HG03521 (cell line): ENCODE measurements around the gene VAV2.

ENCODE experiments used
- ATAC-seq: cut with Tn5 transposase; IDR thresholded peaks from one replicate; pipeline ENCODE4 v1.9.1; 2021; ENCODE audit warnings: mild to moderate bottlenecking, moderate library complexity; ENCODE audit not compliant: unreplicated experiment

VAV2 gene

DNA sequence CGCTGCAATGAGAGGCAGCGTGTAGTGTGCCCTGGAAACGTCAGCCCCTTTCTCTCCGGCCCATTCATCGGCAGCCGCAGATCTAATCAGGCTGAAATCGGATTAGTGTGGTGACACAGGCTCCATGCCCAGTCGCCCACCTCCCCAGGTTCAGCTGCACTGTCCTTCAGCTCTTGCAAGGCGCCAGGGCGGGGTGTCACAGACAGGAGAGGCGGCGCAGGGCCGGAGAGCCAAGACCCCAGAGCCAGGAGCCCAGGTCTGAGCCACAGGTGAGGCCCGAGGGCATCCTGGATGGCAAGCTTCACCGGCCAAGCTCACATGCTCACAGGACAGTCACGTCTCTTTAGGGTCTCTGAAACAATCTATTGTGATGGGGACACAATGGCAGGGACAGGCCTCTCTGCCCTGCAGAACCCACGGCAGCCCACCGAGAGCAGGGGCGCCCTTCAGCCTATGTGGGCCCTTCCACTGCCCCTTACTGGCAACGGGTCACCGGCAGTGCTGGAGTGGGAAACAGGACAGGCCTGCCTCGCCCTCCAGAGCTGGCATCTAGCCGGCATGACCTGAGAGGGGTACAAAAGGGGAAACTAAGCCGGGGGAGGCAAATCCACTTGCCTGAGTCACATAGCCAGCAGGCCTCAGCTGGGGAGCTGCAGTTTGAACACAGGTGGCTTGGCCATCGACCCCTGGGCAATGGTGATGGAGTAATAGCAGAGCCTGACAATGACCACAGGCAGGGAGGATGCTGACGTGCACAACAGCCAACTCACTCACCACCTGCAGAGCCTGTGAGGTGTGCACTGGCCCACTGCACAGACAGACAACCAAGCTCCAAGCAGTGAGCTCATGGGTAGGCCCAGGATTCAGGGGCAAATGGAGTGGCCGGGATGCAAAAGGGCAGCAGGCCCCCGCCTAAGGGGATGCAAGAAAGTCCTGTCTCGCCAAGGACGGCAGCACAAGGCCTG is 48.1 kb downstream of the VAV2 start:
- no peak for ATAC-seq

DNA sequence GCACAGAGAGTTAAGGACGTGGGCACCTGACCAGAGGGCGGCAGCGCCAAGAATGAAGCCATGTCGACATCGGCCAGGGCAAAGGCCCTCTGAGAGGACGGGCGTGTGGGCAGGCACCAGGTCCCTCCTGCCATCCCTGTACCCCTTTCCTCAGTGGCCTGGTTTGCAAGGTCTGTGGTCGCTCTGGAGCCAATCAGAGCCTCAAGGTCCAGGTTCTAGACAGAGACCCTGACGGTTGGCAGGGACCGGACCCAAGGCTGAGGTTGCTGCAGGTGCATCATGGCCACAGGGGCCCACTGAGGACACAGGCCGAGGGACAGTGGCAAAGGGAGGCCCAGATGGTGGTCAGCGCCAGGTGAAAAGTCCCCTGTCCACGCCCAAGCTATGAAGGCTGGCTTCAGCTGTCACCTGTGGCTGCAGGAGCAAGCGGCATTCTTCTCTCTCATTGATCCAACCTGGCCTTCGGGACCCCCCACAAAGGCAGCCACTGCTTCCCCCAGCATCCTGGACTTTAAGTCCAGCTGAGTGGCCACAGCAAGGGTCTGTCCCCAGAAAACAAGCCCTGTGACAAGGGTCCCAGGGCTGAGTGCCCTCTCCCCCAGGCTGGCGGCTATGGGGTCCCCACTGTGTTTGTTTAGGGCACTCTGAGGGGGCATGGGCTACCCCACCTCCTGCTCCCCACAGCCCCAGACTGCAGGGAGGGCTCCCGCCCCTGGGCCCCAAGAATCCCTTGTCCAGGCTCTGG is 48.9 kb downstream of the VAV2 start:
- ATAC-seq = no peak

DNA sequence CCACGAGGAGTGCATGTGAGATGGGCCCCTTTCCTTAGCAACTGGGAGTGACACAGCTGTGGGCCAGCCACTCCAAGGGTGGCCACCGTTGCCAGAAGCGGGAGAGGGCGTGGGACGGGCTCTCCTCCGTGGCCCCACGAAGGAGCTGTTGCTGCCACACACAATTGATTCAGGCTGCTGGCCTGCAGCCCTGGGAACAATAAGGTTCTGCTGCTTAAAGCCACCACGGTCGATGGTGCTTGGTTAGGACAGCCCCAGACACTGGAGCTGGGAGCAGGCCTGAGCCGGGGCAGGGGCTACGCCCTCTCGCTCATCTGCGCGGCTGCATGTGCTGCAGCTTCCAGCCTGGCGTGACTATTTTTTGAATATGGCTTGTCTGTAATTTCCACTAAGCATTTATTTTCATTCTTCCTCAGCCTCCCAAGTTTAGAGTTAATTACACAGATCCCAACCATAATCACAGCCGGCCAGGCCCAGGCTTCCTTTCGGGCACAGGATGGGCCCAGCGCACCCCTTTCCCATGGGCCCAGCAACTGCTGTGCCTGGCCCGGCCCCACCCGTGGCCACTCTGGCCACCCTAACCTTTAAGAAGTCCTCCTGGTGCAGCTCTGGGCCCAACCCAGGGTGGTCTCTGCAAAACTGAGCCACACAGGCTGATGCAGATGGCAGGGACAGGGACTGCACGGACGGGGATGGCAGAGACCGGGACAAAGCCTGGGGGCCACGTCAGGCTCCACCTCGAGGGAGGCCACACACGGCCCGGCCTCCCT is 49.7 kb downstream of the VAV2 start:
- no peak for ATAC-seq

DNA sequence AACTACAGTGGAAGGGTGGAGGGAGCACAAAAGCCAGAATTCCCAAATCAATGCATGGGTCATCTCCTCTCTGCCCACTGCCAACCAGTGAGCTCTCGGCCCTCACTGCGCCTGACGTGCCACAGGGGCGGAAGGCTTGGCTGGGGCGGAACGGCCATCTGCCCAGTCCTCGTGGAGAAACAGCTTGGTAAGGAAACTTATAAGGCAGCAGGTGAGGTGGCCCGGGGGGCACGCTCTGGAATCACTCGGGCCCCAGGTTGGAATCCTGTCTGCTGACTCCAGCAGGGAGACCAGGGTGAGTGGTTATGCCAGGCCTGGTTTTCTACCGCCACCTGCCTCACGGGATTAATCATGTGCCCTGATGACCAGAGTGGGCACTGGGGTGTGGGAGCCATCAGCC is 52.3 kb downstream of the VAV2 start:
- ATAC-seq = no peak

DNA sequence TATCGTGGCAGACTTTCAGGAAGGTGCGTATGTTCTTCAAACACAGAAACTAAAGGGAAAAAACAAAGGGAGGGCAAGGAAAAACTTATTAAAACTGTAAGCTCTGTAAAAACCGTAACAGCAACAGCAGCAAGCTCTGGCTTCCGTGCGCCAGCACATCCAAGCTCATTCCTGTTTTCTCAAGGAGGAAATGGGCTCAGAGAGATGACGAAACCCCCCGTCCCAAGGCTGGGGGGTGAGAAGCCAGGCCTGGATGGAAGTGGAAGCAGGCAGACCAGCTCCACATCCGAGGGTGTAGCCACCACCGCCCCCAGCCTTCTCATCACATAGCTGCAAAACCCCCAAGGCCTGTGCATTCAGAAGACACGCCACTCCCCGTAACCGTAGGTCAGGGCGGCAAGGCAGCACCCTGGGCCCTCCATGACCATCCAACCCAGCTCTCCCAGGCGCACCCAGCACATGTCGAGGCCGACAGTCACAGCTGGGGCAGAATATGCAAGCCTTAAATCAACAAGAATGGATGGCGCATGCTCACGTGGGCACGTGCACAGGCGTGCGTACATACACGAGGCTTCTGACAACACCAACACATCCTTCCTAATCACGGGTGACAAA is 52.8 kb downstream of the VAV2 start:
- ATAC-seq = no peak

DNA sequence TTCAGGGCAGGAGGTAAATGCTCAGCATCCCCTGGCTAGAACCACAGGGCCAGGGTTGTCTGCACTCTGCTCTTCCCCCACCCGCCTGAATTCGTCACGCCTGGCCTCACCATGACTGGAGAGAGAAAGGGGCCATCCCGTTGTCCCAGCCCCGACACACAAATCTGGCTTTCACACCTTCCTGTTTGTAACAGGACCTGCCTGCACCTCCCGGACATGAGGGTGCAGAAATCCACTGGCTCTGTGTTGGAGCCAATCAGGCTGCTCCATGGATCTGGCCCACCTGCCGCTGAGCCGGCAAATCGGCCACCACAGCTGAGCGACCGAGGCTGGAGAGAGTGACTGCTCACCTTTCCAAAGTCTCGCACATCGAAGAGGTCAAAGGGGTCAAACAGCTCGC is 53.4 kb downstream of the VAV2 start:
- ATAC-seq = no peak

DNA sequence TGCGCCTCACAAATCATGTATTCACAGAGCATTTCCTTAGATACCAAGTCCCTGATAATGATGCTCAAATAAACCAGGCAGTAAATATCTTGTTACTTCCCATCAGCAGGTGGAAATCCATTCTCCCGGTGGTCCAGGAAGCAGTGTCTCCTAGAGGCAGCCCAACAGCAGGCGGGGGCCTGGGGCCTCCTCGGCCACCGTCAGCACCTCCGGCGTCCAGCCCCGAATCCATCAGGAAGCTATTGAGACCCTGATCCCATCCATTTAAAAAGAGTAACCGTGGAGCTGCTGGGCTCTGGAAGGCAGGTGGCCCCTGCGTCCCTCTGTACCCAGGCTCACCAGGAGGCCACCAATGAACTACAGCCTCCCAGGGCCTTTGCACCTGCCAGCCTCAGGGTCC is 54.0 kb downstream of the VAV2 start:
- no peak for ATAC-seq

DNA sequence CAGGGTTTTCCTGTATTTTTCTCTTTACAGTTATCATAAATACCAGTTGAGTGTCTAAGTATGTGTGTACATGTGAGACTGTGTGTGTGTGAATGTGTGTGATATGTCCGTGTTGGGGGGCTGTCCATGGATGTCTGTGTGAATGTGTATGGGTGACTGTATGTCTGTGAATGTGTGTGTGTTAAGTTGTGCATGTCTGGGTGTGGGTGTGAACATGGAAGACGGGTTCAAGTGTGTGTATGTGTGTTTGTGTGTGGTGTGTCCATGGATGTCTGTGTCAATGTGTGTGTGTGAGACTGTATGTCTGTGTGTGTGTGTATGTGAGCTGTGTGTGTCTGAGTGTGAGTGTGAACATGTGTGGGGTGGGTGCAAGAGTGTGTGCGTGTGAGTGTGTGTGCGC is 55.0 kb downstream of the VAV2 start:
- no peak for ATAC-seq

DNA sequence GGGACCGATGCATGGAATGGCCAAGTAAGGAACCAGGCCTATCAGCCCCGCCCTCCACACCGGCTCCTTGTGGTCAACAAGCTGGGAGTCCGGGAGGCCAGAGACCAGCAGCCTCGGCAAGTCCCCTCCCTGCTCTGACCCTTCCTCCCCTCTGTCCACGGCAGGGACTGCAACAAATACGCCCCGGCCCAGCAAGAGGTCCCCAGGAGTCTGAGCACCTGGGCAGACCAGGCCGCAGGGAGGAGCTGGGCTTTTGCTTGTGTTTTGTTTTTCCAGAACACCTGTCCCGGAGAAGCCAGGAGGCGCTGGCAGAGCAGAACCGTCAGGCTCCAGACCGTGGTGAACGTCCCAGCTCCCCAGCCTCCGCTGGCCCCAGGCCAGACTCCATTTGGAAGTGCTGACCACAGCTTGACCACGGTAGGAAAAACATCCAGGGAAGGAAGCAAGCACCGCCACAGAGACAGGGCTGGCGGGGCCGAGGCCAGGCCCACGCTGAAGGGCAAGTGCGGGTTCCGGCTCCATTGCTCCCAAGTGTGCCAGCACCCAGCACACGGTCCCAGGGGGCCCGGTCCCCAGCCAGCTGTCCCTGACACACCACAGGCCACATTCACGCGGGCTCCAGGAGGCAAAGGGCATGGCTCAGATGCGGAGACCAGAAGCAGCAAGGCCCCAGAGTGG is 56.7 kb downstream of the VAV2 start:
- ATAC-seq = no peak

DNA sequence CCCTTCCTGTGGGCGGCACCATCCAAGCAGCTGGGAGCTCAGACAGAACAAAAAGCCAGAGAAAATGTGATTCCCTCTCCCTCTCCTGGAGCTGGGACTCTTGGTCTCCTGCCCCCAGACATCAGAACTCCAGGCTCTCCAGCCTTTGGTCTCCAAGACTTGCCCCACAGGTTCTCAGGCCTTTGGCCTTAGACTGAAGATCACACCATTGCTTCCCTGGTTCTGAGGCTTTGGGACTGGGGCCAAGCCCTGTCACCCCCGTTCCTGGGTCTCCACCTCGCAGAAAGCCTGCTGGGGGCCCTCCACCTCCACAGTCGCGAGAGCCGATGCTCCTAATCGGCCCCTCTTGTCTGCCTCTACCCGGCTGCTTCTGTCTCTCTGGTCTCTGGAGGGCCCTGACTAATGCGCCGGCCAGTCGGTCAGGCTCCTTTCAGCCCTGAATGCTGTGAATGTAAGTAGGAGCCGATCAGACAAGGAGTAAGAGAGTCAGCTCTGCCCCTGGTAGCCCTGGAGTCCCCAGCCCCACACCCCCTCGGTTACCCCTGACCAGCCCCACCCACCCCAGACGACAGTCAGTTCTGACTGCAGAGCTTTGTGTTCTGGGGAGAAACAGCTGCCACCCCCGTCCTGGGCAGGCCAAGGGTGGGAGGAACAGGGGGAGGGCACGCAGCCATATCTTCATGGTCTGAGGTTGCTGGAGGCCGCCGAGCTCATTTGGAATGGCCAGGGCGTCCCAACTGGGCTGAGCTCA is 57.5 kb downstream of the VAV2 start:
- ATAC-seq = no peak

DNA sequence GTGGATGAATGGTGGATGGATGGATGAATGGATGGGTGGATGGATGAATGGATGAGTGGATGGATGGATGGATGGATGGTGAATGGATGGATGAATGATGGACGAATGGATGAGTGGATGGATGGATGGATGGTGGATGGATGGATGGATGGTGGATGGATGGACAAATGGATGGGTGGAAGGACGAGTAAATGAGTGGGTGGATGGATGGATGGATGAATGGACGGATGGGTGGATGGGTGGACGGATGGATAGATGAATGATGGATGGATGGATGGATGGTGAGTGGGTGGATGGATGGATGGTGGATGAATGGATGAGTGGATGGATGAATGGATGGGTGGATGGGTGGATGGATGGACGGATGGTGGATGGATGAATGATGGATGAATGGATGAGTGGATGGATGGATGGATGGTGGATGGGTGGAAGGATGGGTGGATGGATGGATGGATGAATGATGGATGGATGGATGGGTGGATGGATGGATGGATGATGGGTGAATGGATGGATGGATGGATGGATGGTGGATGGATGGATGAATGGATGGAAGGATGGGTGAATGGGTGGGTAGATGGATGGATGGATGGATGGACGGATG is 58.6 kb downstream of the VAV2 start:
- ATAC-seq = no peak

DNA sequence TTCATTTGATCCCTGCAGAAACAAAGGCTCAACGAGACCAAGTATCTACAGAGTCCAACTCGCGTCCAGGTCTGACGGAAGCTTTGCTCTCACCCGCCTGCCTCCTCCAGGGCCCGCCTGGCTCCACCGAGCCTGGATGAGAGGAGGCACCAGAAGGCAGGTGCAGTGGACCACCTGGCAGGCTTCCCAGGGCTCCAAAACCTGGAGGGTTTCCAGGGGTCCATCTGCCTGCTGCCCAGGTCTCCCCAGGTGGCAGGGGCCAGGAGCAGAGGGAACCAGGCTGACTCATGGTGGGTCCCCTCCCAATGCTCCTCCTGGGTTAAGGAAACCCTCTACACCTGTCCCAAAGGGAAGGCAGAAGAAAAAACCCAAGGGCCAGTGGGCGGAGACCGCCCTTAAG is 59.5 kb downstream of the VAV2 start:
- ATAC-seq = no peak

DNA sequence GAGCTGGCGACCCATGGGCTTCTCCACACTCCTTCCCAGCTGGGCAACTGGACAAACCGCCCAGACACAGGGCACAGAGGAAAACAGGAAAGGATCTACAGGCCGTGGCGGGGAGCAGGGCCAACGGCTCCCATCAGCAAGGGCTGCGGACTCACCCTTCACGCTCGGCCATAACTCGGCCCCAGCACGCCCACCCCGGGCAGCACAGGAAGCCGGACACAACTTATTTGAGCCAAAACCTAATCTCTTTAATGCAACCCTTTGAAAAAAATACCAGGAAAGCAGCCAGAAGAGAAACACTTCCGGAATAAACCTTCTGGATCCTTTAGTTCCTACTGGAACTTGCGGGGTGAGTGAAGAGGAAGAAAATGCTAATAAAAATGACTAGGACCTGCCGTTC is 59.9 kb downstream of the VAV2 start:
- no peak for ATAC-seq

DNA sequence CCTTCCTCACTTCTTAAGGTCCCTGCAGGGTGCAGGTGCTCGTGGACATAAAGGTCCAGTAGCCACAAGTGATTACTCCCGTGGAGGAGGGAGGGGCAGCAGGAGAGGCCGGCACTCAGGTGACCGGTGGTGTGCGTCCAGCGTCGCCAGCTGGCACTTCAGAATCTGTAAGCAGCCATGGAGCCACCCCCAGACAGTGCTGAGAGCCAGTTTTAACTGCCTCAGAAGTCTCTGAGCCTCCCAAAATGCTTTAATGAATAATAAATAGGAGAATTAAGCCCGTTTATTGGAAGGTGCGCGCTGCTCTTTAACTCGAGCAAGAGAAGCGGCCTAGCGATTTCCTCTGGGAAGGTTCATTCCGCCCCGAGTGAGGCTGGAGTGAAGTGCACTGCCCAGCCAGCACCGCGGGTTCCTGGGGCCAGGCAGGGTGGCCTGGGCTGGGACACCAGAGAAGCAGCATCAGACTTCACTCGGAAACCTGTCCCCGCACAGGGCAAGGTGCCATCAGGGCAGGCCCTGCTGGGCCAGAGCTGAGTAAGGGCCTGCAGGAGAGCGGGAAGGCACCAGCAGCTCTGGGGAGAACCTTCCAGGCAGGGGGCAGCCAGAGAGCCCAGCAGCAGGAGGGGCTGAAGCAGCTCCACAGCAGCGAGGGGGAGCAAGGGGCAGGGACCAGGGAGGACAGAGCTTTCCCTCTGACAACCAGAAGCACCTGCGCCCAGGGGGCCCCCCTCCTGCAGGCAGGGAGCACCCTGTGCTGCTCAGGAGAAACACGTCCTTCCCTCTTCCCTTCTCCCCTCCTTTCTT is 61.2 kb downstream of the VAV2 start:
- ATAC-seq = no peak

DNA sequence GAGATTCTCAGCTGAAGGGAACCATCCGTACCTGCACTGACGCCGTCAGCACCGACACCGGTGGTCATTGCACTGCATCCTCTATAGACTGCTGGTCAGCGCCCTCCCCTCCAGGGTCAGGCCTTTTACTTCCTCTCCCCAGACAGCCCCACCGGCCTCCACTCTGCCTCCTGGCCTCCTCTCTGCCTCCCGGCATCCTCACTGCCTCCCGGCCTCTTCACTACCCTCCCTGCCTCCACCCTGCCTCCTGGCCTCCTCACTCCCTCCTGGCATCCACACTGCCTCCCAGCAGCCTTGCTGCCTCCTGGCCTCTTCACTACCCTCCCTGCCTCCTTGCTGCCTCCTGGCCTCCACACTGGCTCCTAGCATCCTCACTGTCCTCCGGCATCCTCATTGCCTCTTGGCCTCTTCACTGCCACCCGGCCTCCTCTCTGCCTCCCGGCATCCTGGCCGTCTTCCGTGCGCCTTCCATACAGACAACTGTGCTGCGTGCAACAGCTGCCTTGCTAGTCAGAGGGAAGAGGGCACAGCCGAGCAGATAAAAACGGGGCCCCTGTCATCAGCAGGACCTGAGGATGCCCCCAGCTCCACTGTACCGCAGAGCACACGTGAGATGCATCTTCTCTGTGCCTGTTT is 62.0 kb downstream of the VAV2 start:
- no peak for ATAC-seq

DNA sequence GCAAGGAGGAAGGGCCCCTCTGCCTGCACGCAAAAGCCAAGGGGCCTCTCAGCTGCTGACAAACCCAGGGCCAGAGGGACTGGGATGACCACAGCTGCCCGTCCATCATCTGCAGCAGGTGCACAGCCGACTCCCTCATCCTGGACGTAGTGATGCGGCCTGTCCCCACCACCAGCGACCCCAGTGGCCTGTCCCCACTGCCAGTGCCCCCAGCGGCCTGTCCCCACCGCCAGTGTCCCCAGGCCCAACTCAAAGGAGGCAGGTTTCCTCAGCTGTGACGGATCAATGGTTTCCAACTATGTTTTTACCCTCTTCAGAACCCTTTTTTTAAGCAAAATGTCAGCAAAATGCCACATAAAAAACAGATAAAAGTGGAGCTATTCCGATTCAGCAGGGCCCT is 62.5 kb downstream of the VAV2 start:
- no peak for ATAC-seq

DNA sequence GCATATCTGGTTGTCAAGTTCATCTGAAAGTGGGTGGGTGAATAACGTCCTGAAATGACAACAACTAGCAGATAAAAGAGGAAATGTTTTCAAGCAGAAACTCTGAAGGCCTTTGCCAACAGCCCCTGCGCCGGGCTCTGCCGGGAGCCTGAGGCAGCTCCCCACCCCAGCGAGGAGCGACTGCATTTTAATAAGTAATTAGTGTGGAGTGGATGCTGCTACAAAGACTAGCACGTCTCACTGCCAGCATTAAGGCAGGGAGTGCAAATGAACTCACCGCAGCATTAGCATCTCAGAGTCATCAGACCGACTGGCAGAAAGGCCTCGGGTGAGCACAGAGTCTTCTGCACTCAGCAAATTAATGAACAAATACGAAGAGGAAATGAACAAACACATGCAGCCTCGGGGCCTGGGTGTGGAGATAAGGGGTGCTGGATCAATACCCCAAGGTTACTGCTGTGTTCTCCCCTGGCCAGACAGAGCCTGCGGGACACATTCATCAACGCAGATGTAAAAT is 63.8 kb downstream of the VAV2 start:
- ATAC-seq = no peak

DNA sequence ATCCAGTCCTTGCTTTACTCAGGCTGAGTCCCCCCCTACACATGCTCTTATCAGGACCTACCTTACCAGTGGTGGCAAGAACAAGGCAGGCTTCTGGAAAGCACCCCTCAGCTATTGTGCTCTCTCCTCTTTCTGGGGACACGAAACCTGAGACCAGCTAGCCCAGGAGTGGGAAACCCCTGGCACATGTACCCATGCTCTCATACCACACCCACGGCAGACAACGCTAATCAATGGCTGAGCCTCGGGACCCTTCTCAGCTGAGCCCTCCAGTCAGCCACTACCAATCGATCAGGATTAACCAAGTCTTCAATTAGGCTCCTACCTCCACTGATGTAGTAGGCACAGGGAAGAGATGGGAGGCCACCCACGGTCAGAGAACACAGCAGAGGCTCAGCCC is 65.1 kb downstream of the VAV2 start:
- no peak for ATAC-seq
